Activated T-cell treated with anti-CD3 and anti-CD28 coated beads, Interleukin-2, amount 50 U/mL, for 24 hours (primary cell): ENCODE measurements around the gene NXN.
"Not testable (repeated sequence)": the region's sequence is repeated elsewhere in the genome, so short reads cannot be mapped to it uniquely, and the experiment has no call there.

Experiments
- DNase-seq: peaks from one replicate; pipeline ENCODE4 v3.0.0-alpha.2; 2020
- H3K27ac Mint-ChIP-seq: 2 replicates; pipeline ENCODE4 v1.8.0; 2020; ENCODE audit warnings: mild to moderate bottlenecking, mixed read lengths
- H3K27me3 Mint-ChIP-seq: 2 replicates; pipeline ENCODE4 v1.8.0; 2020; ENCODE audit warnings: mixed read lengths
- H3K36me3 Mint-ChIP-seq: 2 replicates; pipeline ENCODE4 v1.8.0; 2020; ENCODE audit warnings: low read depth, mixed read lengths
- H3K4me1 Mint-ChIP-seq: 2 replicates; pipeline ENCODE4 v1.8.0; 2020; ENCODE audit warnings: low read depth, mixed read lengths
- H3K4me3 Mint-ChIP-seq: 2 replicates; pipeline ENCODE4 v1.8.0; 2020; ENCODE audit warnings: mild to moderate bottlenecking, moderate library complexity, mixed read lengths
- H3K9me3 Mint-ChIP-seq: 2 replicates; pipeline ENCODE4 v1.8.0; 2020; ENCODE audit warnings: mixed read lengths

The NXN gene

GRCh38 chr17:830950-831349 is 148.6 kb downstream of the NXN start:
- H3K4me1 Mint-ChIP-seq, result no peaks in the 10 kb centered on the region
- no peak overlapping the region for H3K4me3 Mint-ChIP-seq
- H3K27ac Mint-ChIP-seq, result no peak overlapping the region
- H3K27me3 Mint-ChIP-seq, result peaks cover 11% of the 10 kb centered on the region
- H3K9me3 Mint-ChIP-seq, result no peaks in the 10 kb centered on the region
- H3K36me3 Mint-ChIP-seq, result no peaks in the 10 kb centered on the region
- no peak for DNase-seq

GRCh38 chr17:830381-830780 is 149.2 kb downstream of the NXN start:
- Mint-ChIP-seq H3K27me3 (peaks cover 11% of the 10 kb centered on the region), H3K9me3 (no peaks in the 10 kb centered on the region), H3K36me3 (no peaks in the 10 kb centered on the region)

GRCh38 chr17:829614-830013 is 150.0 kb downstream of the NXN start:
- H3K4me1 Mint-ChIP-seq, H3K9me3 Mint-ChIP-seq, DNase-seq, H3K27ac Mint-ChIP-seq, H3K36me3 Mint-ChIP-seq, H3K4me3 Mint-ChIP-seq: not testable (repeated sequence)
- peaks cover 11% of the 10 kb centered on the region for H3K27me3 Mint-ChIP-seq

More at GRCh38 chr17:830381-830780, 149.2 kb downstream of the NXN start:
- Mint-ChIP-seq H3K27ac (no peak overlapping the region), H3K4me3 (no peak overlapping the region), H3K4me1 (no peaks in the 10 kb centered on the region)
- no peak for DNase-seq

DNA sequence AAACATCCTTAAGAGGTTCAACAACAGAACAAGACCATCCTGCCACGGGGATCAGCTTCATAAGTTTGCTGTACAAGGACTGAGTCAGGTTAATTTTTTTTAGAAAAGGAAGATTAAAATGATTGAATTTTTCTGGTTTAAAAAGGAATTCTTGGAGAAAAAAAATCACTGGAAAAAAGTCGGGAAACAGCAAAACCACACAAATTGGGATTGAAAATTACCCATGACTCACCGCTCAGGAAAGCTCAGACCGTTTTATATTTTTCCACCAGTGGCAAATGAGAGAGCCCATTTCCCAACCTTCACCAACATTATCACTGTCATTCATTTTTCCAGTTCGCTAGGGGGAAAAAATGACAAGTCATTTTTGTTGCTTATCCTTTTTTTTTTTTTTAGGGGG is 150.8 kb downstream of the NXN start:
- no peaks in the 10 kb centered on the region for H3K9me3 Mint-ChIP-seq
- no peak overlapping the region for H3K4me3 Mint-ChIP-seq
- H3K4me1 Mint-ChIP-seq, result no peaks in the 10 kb centered on the region
- DNase-seq, result no peak
- H3K27me3 Mint-ChIP-seq, result peaks cover 11% of the 10 kb centered on the region
- H3K27ac Mint-ChIP-seq, result no peak overlapping the region
- H3K36me3 Mint-ChIP-seq, result no peaks in the 10 kb centered on the region

GRCh38 chr17:826778-827177 is 152.8 kb downstream of the NXN start:
- no peaks in the 10 kb centered on the region for H3K9me3 Mint-ChIP-seq
- no peaks in the 10 kb centered on the region for H3K4me1 Mint-ChIP-seq
- no peak overlapping the region for H3K27ac Mint-ChIP-seq
- no peak overlapping the region for H3K4me3 Mint-ChIP-seq
- DNase-seq, result no peak
- peaks cover 9% of the 10 kb centered on the region for H3K27me3 Mint-ChIP-seq
- H3K36me3 Mint-ChIP-seq, result no peaks in the 10 kb centered on the region

DNA sequence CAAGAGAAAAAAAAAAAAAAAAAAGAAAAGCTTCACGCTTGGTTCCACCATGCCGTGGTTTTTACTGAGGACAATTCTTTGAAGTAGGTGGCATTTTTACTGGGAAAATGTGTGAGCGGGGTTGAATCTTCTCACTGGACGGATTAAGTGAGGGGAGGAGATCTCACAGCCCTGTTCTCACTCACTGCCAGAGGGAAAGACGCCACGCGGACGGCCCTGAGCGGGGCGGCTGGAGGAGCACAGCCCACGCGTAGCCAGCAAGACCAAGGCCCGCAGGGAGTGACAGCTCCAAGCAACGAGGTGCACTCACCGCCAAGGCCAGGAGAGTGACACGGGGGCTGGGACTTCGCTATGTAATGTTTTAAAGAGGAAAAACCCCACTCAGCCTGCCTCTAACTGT is 154.4 kb downstream of the NXN start:
- Mint-ChIP-seq H3K27me3 (peaks cover 7% of the 10 kb centered on the region), H3K4me1 (no peaks in the 10 kb centered on the region), H3K9me3 (no peaks in the 10 kb centered on the region), H3K27ac (no peak overlapping the region), H3K36me3 (no peaks in the 10 kb centered on the region), H3K4me3 (no peak overlapping the region)
- no peak for DNase-seq

GRCh38 chr17:824378-824777 is 155.2 kb downstream of the NXN start:
- Mint-ChIP-seq H3K27ac (no peak overlapping the region), H3K4me1 (no peaks in the 10 kb centered on the region), H3K27me3 (peaks cover under 1% of the 10 kb centered on the region), H3K4me3 (no peak overlapping the region), H3K9me3 (no peaks in the 10 kb centered on the region), H3K36me3 (no peaks in the 10 kb centered on the region)
- DNase-seq, result no peak

DNA sequence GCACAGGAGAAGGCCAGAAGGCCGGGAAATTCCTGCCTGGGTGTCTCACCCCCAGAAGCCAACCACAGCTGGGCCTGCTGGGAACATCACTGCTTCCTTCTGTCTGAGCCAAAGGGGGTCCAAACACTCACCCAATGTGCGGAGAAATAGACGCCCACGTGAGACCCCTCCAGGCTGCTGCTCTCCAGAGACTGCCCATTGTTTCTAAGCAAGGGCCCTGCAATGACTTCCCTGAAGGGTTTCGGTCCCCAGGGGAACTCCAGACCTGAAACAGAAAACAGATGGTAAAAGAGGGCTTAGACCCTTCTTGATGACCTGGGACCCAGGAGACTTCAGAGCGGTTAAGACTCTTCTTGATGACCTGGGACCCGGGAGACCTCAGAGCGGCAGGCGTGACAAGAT is 156.1 kb downstream of the NXN start:
- H3K27ac Mint-ChIP-seq, result no peak overlapping the region
- H3K36me3 Mint-ChIP-seq, result no peaks in the 10 kb centered on the region
- no peaks in the 10 kb centered on the region for H3K4me1 Mint-ChIP-seq
- no peaks in the 10 kb centered on the region for H3K27me3 Mint-ChIP-seq
- no peaks in the 10 kb centered on the region for H3K9me3 Mint-ChIP-seq
- H3K4me3 Mint-ChIP-seq, result no peak overlapping the region
- DNase-seq, result no peak

DNA sequence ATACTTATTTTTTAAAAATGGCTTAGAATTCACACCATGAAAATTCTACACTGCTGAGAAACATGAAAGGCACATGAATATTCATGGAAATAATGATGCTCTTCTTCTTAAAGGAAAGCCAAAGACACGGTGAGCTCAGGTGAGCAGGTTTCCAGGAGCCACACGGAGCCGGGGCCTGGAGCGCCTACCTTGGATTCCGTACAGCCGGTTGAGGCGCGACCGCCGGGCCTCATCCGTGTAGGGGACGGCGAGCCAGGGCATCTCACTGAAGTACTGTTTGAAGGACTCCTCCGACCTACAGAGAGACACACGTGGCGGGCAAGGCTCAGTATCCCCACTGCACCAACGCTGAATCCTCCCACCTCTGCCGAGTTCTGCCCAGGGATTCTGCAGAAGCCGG is 160.3 kb downstream of the NXN start:
- Mint-ChIP-seq H3K27me3 (no peaks in the 10 kb centered on the region), H3K9me3 (no peaks in the 10 kb centered on the region), H3K4me1 (no peaks in the 10 kb centered on the region), H3K27ac (no peak overlapping the region), H3K4me3 (no peak overlapping the region), H3K36me3 (no peaks in the 10 kb centered on the region)
- DNase-seq, result no peak

- Mint-ChIP-seq H3K27ac (no peak overlapping the region), H3K4me3 (no peak overlapping the region), H3K36me3 (no peaks in the 10 kb centered on the region), H3K27me3 (peaks cover 3% of the 10 kb centered on the region), H3K4me1 (no peaks in the 10 kb centered on the region), H3K9me3 (no peaks in the 10 kb centered on the region)
- DNase-seq, result no peak
These were observed 165.2 kb downstream of the NXN start for GRCh38 chr17:814371-814770.

- Mint-ChIP-seq H3K27ac (no peak overlapping the region), H3K4me3 (no peak overlapping the region), H3K9me3 (no peaks in the 10 kb centered on the region), H3K27me3 (peaks cover 8% of the 10 kb centered on the region), H3K4me1 (no peaks in the 10 kb centered on the region), H3K36me3 (no peaks in the 10 kb centered on the region)
- no peak for DNase-seq
These were observed 166.9 kb downstream of the NXN start for GRCh38 chr17:812638-813204.

DNA sequence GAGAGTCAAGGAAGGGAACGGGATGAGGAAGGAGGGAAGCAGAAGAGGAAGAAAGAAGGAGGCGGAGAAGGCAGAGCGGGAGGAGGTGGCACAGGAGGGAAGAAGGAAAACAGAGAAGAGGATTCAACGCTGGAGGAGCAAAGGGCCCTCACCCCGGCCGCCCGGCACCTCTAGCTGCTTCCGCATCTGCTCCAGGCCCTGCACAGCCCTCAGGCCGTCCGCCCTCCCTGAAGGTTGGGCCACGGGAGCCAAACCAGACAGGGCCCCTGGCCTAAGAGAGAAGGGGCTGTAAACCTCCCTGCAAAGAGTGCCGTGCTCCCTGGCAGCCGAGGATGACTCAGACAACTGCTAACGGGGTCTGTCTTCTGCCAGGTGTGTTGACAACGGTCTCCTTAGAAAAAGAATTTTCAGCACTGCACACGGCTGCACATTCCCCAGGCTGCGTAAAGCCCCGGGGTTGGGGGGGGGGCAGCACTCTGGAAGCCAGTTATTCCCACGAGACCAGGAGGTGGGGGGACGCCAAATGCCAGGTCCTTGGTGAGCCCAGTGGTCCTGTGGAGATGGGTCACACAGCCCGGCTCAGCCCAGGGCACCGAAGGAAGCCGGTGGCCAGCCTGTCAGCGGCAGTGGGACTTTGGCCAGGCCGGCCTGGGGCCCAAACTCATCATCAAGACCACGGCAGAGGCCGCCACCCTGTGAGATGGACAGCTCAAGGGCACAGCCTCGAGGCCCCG is 168.4 kb downstream of the NXN start:
- DNase-seq, result no peak
- Mint-ChIP-seq H3K4me3 (no peak overlapping the region), H3K36me3 (no peaks in the 10 kb centered on the region), H3K9me3 (no peaks in the 10 kb centered on the region), H3K4me1 (no peaks in the 10 kb centered on the region), H3K27me3 (peaks cover 11% of the 10 kb centered on the region), H3K27ac (no peak overlapping the region)

GRCh38 chr17:807523-808294 is 171.9 kb downstream of the NXN start:
- no peak for DNase-seq
- H3K27ac Mint-ChIP-seq, result no peak overlapping the region
- H3K4me3 Mint-ChIP-seq, result no peak overlapping the region
- peaks cover 11% of the 10 kb centered on the region for H3K27me3 Mint-ChIP-seq
- no peaks in the 10 kb centered on the region for H3K4me1 Mint-ChIP-seq
- no peaks in the 10 kb centered on the region for H3K36me3 Mint-ChIP-seq
- no peaks in the 10 kb centered on the region for H3K9me3 Mint-ChIP-seq

DNA sequence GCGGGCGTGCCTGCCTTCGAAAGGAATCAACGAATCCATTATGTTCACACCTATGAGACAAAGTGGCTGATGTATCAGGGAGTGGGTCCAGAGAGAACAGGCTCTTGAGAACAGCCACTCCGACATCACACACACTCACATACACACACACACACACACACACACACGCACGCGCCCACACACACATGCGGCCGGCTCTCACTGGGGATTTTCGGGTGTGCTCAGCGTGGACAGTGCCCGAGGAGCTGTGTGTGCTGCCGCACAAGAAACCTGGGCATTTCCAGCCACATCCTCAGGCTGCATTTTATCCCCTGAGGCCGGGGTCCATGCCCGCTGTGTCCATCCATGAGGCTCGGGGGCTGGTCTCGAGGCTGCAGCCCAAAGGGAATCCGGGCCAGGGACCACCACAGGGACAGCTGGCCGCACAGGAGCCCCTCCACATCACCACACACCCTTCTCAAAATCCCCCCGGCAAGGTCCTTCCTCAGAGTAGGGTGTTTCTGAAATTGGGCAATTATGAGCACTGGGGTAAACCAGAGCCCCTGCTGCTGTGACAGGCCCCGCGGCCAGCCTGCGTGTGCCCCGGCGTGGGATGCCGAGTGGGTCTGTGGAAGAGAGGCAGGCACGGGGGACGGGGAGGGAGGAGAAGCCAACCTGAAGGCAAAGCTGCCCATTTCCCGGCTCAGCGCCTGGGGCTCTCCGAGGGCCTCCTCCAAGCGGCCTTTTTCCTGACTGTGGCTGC is 172.6 kb downstream of the NXN start:
- no peak overlapping the region for H3K4me3 Mint-ChIP-seq
- H3K36me3 Mint-ChIP-seq, result no peaks in the 10 kb centered on the region
- DNase-seq, result no peak
- H3K4me1 Mint-ChIP-seq, result no peaks in the 10 kb centered on the region
- H3K27ac Mint-ChIP-seq, result no peak overlapping the region
- H3K27me3 Mint-ChIP-seq, result peaks cover 8% of the 10 kb centered on the region
- no peaks in the 10 kb centered on the region for H3K9me3 Mint-ChIP-seq
